ENCODE data around the gene PTPRE. TPM values are rescaled to one million over a fixed set of nuclear protein-coding genes. Genes with fewer than 3 reads are reported as not detected.

PTPRE gene
- total RNA-seq, 1 donor from 2014 or later, result 0.21 TPM

DNA sequence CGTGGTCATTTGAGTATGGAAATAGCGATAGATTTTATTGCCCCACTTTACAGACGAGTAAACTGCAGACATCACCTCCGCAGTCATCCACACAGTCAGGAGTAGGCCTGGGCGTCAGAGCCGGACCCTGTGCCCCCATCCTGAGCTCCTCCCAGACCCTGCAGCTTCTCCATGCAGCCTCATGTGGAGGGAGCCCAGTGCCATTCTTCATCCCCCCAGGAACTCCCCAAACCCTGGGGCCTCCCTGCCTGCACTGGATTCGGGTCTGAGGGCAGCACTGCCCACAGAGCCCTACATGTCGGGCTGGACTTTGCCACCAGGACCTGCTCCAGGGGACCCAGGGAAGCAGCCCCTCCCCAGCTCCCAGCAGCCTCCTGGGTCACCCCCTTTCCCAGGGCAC lies 118.5 kb downstream of the PTPRE start:
- Histone ChIP-seq H3K27me3 (no peaks in the 10 kb centered on the region), H4K20me1 (ENCODE audit: low read depth) (no peaks in the 10 kb centered on the region), H3K4me3 (no peak overlapping the region), H3K27ac (no peak overlapping the region), H3K9me3 (ENCODE audit: low read depth) (no peaks in the 10 kb centered on the region), H3K36me3 (no peaks in the 10 kb centered on the region), H3F3A (ENCODE audit: low read depth) (no peaks in the 10 kb centered on the region), H3K4me2 (no peak overlapping the region), H3K9ac (no peak overlapping the region), H3K79me2 (ENCODE audit: low read depth) (no peaks in the 10 kb centered on the region), H2AFZ (replicated peaks) (no peak overlapping the region), H3K4me1 (peaks cover 22% of the 10 kb centered on the region)
- Mint-ChIP-seq H3K4me1 (peaks cover 25% of the 10 kb centered on the region), H3K27me3 (ENCODE audit: insufficient read depth, low read depth) (peaks cover 4% of the 10 kb centered on the region), H3K9me3 (no peaks in the 10 kb centered on the region), H3K4me3 (no peak overlapping the region), H3K36me3 (no peaks in the 10 kb centered on the region), H3K27ac (no peak overlapping the region)
- DNase-seq (ENCODE audit: low spot score), result no peak
- TF ChIP-seq, protein P1, sequence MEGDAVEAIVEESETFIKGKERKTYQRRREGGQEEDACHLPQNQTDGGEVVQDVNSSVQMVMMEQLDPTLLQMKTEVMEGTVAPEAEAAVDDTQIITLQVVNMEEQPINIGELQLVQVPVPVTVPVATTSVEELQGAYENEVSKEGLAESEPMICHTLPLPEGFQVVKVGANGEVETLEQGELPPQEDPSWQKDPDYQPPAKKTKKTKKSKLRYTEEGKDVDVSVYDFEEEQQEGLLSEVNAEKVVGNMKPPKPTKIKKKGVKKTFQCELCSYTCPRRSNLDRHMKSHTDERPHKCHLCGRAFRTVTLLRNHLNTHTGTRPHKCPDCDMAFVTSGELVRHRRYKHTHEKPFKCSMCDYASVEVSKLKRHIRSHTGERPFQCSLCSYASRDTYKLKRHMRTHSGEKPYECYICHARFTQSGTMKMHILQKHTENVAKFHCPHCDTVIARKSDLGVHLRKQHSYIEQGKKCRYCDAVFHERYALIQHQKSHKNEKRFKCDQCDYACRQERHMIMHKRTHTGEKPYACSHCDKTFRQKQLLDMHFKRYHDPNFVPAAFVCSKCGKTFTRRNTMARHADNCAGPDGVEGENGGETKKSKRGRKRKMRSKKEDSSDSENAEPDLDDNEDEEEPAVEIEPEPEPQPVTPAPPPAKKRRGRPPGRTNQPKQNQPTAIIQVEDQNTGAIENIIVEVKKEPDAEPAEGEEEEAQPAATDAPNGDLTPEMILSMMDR (IDR thresholded peaks at IDR 0.05), result no peak
- TF ChIP-seq EZH2phosphoT487 (IDR thresholded peaks at IDR 0.05) (no peak), EZH2 (IDR thresholded peaks at IDR 0.05) (no peak)

DNA sequence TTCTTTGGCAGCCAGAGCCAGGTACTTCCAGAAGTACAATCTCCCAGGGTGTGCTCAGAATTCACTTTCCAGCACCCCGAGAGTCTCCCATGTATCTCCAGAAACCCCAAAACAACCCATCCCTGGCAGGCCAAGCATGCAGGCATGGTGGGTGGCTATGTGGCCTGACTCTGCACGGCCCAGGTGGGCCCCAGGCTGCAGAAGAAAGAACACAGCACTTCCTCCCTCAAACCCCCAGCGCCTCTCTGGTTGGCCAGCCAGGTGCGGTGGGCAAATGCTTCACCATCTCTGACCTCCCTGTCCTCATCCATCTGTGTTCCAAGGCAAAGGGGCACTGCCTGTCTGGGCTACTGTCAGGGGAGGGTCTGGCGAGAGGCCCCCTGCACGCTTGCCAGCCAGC lies 119.0 kb downstream of the PTPRE start:
- no peaks in the 10 kb centered on the region for H4K20me1 ChIP-seq (ENCODE audit: low read depth)
- H3K36me3 Mint-ChIP-seq, result no peaks in the 10 kb centered on the region
- no peaks in the 10 kb centered on the region for H3K79me2 ChIP-seq (ENCODE audit: low read depth)
- no peaks in the 10 kb centered on the region for H3K9me3 Mint-ChIP-seq
- no peak overlapping the region for H3K4me3 ChIP-seq
- no peak overlapping the region for H3K27ac ChIP-seq
- TF ChIP-seq EZH2phosphoT487 (IDR thresholded peaks at IDR 0.05) (no peak), EZH2 (IDR thresholded peaks at IDR 0.05) (no peak)
- TF ChIP-seq, protein P1 (IDR thresholded peaks at IDR 0.05), result no peak
- H3K4me1 Mint-ChIP-seq, result peaks cover 28% of the 10 kb centered on the region
- DNase-seq (ENCODE audit: low spot score), result no peak
- no peak overlapping the region for H2AFZ ChIP-seq (replicated peaks)
- H3K4me2 ChIP-seq, result no peak overlapping the region
- peaks cover 5% of the 10 kb centered on the region for H3K27me3 Mint-ChIP-seq (ENCODE audit: insufficient read depth, low read depth)
- H3K9ac ChIP-seq, result no peak overlapping the region
- H3K4me3 Mint-ChIP-seq, result no peak overlapping the region
- no peaks in the 10 kb centered on the region for H3K27me3 ChIP-seq
- H3K4me1 ChIP-seq, result peaks cover 22% of the 10 kb centered on the region
- peak overlapping the region; percentile 40 for H3K27ac Mint-ChIP-seq
- no peaks in the 10 kb centered on the region for H3K9me3 ChIP-seq (ENCODE audit: low read depth)
- no peaks in the 10 kb centered on the region for H3F3A ChIP-seq (ENCODE audit: low read depth)
- H3K36me3 ChIP-seq, result no peaks in the 10 kb centered on the region

DNA sequence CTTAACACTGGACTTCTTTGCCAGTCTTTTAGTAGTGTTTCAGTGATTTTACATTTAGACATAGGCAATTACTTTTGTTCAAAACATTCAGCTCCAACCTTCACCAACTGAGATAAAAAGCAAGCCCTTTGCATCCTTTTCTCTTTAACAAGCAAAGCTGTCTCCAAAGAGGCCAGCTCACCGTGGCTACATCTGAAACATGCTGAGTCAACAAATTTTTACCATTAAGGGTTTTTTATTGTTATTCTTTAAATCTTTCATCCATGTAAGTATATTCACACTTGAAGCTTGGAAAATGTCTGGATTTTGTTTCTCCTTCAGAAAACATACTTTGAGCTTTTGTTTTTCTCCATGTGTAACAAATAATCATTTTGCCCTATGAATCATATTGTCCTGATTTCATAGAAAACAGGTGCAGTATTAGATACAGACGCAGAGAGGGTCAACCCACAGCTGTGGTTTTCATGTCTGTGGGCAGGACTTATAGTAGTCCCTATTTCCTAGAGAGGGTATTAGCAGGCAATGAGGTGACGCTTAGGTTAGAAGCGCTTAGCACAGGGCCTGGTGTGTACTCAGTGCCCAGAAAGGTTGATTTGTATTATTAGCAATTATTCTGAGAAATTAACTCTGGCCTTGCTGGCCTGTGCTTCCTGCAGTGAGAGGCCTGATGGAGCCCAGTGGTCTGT lies 119.9 kb downstream of the PTPRE start:
- Histone ChIP-seq H4K20me1 (ENCODE audit: low read depth) (no peaks in the 10 kb centered on the region), H3K4me1 (peaks cover 22% of the 10 kb centered on the region), H2AFZ (replicated peaks) (no peak overlapping the region), H3K27me3 (no peaks in the 10 kb centered on the region), H3K79me2 (ENCODE audit: low read depth) (no peaks in the 10 kb centered on the region), H3K9me3 (ENCODE audit: low read depth) (no peaks in the 10 kb centered on the region), H3K9ac (no peak overlapping the region), H3K27ac (no peak overlapping the region), H3F3A (ENCODE audit: low read depth) (no peaks in the 10 kb centered on the region), H3K4me3 (no peak overlapping the region), H3K4me2 (no peak overlapping the region), H3K36me3 (no peaks in the 10 kb centered on the region)
- H3K4me1 Mint-ChIP-seq, result peaks cover 28% of the 10 kb centered on the region
- H3K9me3 Mint-ChIP-seq, result no peaks in the 10 kb centered on the region
- H3K27ac Mint-ChIP-seq, result peak overlapping the region; percentile 40
- no peak overlapping the region for H3K4me3 Mint-ChIP-seq
- H3K27me3 Mint-ChIP-seq (ENCODE audit: insufficient read depth, low read depth), result peaks cover 6% of the 10 kb centered on the region
- H3K36me3 Mint-ChIP-seq, result no peaks in the 10 kb centered on the region
- no peak for TF ChIP-seq EZH2phosphoT487 (IDR thresholded peaks at IDR 0.05)
- no peak for TF ChIP-seq EZH2 (IDR thresholded peaks at IDR 0.05)
- TF ChIP-seq, protein P1 (IDR thresholded peaks at IDR 0.05), result no peak
- no peak for DNase-seq (ENCODE audit: low spot score)

Measured in neural progenitor cell (in vitro differentiated cells).